Naive B cell (primary cell): ENCODE results near the gene PAK1IP1. TPM values are rescaled to one million over a fixed set of nuclear protein-coding genes. Genes with fewer than 3 reads are reported as not detected.
"Not testable (repeated sequence)": the region's sequence is repeated elsewhere in the genome, so short reads cannot be mapped to it uniquely, and the experiment has no call there.

Experiments used
- ATAC-seq, 2 donors: fragments of 150-1000 bp; cut with Tn5 transposase; 2 replicates each; pipeline ENCODE4 v1.10.0; 2021; ENCODE audit warnings: low read depth in 2 of 2, mild to moderate bottlenecking in 2 of 2, moderate library complexity in 2 of 2
- DNase-seq: peaks from one replicate; pipeline ENCODE4 v3.0.0; 2022
- H3K27ac Mint-ChIP-seq, 6 donors: one replicate each; pipeline ENCODE4 v1.8.0; 2020 to 2022; ENCODE audit warnings: mild to moderate bottlenecking in 6 of 6, mixed read lengths in 6 of 6, moderate library complexity in 5 of 6, inconsistent platforms in 2 of 6
- H3K27me3 Mint-ChIP-seq, 3 donors: one replicate each; pipeline ENCODE4 v1.8.0; 2021 to 2022; ENCODE audit warnings: mixed read lengths in 3 of 3, mild to moderate bottlenecking in 1 of 3
- H3K36me3 Mint-ChIP-seq, 2 donors: one replicate each; pipeline ENCODE4 v1.8.0; 2020 to 2022; ENCODE audit warnings: mixed read lengths in 2 of 2, inconsistent platforms in 1 of 2, mild to moderate bottlenecking in 1 of 2
- H3K4me1 Mint-ChIP-seq, 3 donors: one replicate each; pipeline ENCODE4 v1.8.0; 2020 to 2022; ENCODE audit warnings: mixed read lengths in 3 of 3, inconsistent platforms in 1 of 3, mild to moderate bottlenecking in 1 of 3, moderate library complexity in 1 of 3
- H3K4me3 Mint-ChIP-seq, 8 donors: one replicate each; pipeline ENCODE4 v1.8.0; 2020 to 2022; ENCODE audit warnings: mild to moderate bottlenecking in 8 of 8, mixed read lengths in 8 of 8, moderate library complexity in 8 of 8, inconsistent platforms in 2 of 8
- H3K9me3 Mint-ChIP-seq, 7 donors: one replicate each; pipeline ENCODE4 v1.8.0; 2020 to 2022; ENCODE audit warnings: mixed read lengths in 7 of 7, mild to moderate bottlenecking in 5 of 7, inconsistent platforms in 2 of 7, moderate library complexity in 1 of 7
- polyA plus RNA-seq, 6 donors: library from polyadenylated mRNA; unstranded; fragments of 300-500 nt; fragmentation: Illumina TruSeq; gene quantifications; one replicate each; pipeline ENCODE4 v1.2.3, GENCODE V29; 2021; ENCODE audit warnings: low read depth in 6 of 6

Gene PAK1IP1, protein sequence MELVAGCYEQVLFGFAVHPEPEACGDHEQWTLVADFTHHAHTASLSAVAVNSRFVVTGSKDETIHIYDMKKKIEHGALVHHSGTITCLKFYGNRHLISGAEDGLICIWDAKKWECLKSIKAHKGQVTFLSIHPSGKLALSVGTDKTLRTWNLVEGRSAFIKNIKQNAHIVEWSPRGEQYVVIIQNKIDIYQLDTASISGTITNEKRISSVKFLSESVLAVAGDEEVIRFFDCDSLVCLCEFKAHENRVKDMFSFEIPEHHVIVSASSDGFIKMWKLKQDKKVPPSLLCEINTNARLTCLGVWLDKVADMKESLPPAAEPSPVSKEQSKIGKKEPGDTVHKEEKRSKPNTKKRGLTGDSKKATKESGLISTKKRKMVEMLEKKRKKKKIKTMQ
- polyA plus RNA-seq: 10 to 100 TPM; 10.5 to 16.2 (median 12.7) TPM

DNA sequence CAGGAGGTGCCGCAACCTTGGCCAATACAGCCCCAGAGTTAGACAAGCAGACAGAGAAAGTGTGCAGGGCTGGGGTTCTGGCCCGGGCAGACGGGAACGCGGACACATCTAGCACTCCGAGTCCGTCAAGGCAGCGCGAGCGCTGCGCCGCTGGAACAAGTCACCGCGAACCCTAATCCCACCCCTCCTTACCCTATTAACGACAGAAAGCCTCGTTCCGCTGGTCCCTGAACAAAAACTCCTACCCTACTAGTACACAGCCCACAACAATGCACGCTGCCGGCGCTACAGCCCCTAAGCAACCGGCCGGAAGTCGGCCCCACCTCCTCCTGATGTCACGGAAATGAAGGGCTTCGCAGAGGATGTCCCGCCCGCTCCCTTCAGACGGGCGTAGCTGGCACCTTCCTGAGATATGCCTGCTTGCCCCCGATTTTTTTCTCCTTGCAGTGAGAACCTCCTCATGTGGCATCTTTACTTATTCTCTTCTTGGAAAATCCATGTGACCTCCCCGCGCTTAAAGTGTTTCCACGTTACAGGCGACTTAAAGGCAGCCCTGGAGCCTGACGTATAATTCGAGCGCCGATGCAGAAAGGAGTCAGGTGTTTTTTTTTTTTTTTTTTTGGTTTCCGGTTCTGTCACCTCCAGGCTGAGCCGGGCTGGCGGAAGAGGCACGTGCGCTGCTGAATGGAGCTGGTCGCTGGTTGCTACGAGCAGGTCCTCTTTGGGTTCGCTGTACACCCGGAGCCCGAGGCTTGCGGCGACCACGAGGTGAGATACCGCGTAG is at the start of gene PAK1IP1, which contains the start of gene C6orf52:
PAK1IP1 (plus strand) TSS at position 671 of the 784 bp plus-strand sequence; CDS start at position 685, 14 bp downstream.
C6orf52 (minus strand) TSS at position 315 of the 784 bp plus-strand sequence. CDS start 7,066 bp downstream, outside the sequence.
- H3K36me3 Mint-ChIP-seq: peaks cover 0 to 11% of the 10 kb centered on the region in 2 donors
- no peaks in the 10 kb centered on the region for H3K27me3 Mint-ChIP-seq
- H3K27ac Mint-ChIP-seq: peak within 1 kb of the TSS; percentile 100
- DNase-seq (peak; percentile 96), ATAC-seq (peak; percentile 90 to 91)
- peaks cover 28 to 52% (median 31%) of the 10 kb centered on the region in 3 donors for H3K4me1 Mint-ChIP-seq
- H3K4me3 Mint-ChIP-seq: peak within 1 kb of the TSS; percentile 88 to 100 (median 97)
- peaks cover 0 to 4% (median 0%) of the 10 kb centered on the region in 7 donors for H3K9me3 Mint-ChIP-seq

DNA sequence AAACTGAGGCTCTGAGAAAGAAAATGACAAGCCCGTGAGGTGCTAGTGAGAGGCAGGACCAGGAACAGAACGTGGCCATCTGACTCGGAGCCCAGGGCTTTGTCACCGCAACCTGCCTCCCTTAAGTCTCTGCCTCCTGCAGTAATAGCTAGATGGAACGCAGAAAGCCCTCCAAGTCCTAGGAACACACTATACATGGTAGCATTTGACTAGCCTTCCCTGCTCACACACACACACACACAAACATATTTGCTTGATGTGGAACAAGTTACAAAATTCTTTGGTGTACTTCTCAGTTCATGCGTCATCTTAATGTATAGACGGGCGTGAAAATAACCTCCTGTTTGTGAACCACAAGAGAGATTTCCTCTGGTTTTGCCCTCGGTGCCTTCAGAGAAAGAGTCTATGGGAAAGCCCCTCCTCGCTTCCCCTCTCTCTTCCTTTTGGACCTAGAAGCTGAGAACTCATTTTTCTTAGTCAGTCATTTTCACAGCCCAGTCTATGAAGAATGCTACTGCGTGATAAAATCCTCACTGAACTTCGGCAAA is 39.2 kb upstream of the PAK1IP1 start:
- Mint-ChIP-seq H3K27me3 (peaks cover 12 to 45% (median 25%) of the 10 kb centered on the region in 3 donors), H3K9me3 (peaks cover 0 to 3% (median 0%) of the 10 kb centered on the region in 7 donors), H3K36me3 (no peaks in the 10 kb centered on the region), H3K4me3 (peak overlapping the region in 1 of 8 donors; percentile 16), H3K27ac (no peak overlapping the region), H3K4me1 (peaks cover 5 to 15% (median 14%) of the 10 kb centered on the region in 3 donors)
- ATAC-seq (peak; percentile 35 to 60), DNase-seq (no peak)

DNA sequence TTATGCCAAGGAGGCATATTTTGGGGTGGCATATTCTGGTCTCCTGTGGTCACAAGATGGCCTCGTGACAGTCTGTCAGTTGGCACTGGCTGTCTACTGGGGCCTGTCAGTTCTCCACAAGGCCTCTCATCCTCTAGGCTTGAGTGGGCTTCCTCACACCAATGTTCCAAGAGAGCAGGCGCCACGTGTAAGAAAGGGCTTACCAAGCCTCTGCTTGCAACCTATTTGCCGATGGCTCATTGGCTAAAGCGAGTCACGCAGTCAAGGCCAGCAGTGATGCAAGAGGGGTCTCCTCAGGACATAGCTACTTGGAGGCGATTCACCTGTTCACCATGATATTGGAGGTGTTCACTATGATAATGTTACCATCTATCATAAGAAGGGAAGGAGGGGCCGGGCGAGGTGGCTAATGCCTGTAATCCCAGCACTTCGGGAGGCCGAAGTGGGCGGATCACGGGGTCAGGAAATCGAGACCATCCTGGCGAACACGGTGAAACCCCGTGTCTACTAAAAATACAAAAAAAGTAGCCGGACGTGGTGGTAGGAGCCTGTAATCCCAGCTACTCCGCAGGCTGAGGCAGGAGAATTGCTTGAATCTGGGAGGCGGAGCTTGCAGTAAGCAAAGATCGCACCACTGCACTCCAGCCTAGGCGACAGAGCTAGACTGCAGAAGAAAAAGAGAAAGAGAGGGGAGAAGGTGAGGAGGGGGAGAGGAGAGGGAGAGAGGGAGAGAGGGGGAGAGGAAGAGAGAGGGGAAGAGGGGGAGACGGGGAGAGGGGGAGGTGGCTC is 35.7 kb upstream of the PAK1IP1 start:
- no peaks in the 10 kb centered on the region for H3K36me3 Mint-ChIP-seq
- DNase-seq (no peak), ATAC-seq (no peak)
- no peak overlapping the region for H3K27ac Mint-ChIP-seq
- peaks cover 12 to 28% (median 19%) of the 10 kb centered on the region in 3 donors for H3K27me3 Mint-ChIP-seq
- H3K4me1 Mint-ChIP-seq: peaks cover 5 to 15% (median 14%) of the 10 kb centered on the region in 3 donors
- peaks cover 0 to 3% (median 0%) of the 10 kb centered on the region in 7 donors for H3K9me3 Mint-ChIP-seq
- peak overlapping the region in 6 of 8 donors; percentile 6 to 85 (median 58) for H3K4me3 Mint-ChIP-seq

DNA sequence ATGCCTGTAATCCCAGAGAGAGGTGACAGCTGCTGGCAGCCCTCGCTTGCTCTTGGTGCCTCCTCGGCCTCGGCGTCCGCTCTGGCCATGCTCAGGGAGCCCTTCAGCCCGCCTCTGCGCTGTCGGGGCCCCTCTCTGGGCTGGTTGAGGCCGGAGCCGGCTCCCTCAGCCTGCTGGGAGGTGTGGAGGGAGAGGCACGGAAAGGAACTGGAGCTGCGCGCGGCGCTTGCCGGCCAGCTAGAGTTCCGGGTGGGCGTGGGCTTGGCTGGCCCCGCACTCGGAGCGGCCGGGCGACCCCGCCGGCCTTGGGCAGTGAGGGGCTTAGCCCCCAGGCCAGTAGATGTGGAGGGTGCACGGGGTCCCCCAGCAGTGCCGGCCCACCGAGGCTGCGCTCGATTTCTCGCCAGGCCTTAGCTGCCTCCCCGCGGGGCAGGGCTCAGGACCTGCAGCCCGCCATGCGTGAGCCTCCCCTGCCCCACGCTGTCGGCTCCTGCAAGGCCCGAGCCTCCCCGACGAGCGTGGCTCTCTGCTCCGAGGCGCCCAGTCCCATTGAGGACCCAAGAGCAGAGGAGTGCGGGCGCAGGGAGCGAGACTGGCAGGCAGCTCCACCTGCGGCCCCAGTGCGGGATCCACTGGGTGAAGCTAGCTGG is 34.9 kb upstream of the PAK1IP1 start:
- DNase-seq (no peak), ATAC-seq (no peak)
- H3K4me3 Mint-ChIP-seq: peak overlapping the region in 7 of 8 donors; percentile 29 to 85 (median 53)
- H3K9me3 Mint-ChIP-seq: peaks cover 0 to 7% (median 1%) of the 10 kb centered on the region in 7 donors
- no peaks in the 10 kb centered on the region for H3K36me3 Mint-ChIP-seq
- H3K27ac Mint-ChIP-seq: no peak overlapping the region
- peaks cover 5 to 15% (median 14%) of the 10 kb centered on the region in 3 donors for H3K4me1 Mint-ChIP-seq
- peaks cover 11 to 27% (median 22%) of the 10 kb centered on the region in 3 donors for H3K27me3 Mint-ChIP-seq

DNA sequence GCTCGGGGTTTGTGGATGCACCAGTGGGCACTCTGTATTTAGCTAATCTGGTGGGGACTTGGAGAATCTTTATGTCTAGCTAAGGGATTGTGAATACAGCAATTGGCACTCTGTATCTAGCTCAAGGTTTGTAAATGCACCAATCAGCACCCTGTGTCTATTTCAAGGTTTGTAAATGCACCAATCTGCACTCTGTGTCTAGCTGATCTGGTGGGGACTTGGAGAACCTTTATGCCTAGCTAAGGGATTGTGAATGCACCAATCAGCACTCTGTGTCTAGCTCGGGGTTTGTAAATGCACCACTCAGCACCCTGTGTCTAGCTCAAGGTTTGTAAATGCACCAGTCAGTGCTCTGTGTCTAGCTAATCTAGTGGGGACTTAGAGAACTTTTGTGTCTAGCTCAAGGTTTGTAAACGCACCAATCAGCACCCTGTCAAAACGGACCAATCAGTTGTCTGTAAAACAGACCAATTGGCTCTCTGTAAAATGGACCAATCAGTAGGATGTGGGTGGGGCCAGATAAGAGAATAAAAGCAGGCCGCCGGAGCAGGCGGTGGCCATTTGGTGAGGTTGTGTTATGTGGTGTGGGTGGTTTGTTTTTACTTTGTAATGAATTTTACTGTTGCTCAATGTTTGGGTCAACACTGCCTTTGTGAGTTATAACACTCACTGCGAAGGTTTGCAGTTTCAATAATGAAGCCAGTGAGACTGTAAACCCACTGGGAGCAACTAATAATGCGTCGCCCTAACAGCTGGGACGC is 34.2 kb upstream of the PAK1IP1 start:
- H3K4me1 Mint-ChIP-seq, H3K27ac Mint-ChIP-seq, ATAC-seq, H3K9me3 Mint-ChIP-seq, DNase-seq, H3K36me3 Mint-ChIP-seq: not testable (repeated sequence)
- Mint-ChIP-seq H3K4me3 (peak overlapping the region in 3 of 8 donors; percentile 20 to 50 (median 21)), H3K27me3 (peaks cover 3 to 22% (median 17%) of the 10 kb centered on the region in 3 donors)

DNA sequence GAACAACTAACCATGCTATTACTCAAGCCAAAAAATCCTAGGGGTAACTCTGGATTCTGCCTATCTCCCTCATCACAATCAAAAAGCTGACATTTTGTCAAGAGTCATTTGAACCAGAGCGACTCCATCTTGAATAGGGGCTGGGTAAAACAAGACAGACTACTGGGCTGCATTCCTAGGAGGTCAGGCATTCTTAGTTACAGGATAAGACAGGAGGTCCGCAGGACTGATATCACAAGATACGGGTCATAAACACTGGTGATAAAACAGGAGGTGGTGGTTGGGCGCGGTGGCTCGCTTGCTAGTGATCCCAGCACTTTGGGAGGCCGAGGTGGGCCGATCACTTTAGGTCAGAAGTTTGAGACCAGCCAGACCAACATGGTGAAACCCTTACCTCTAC is 32.6 kb upstream of the PAK1IP1 start:
- Mint-ChIP-seq H3K27ac (no peak overlapping the region), H3K9me3 (peaks cover 0 to 8% (median 2%) of the 10 kb centered on the region in 7 donors), H3K4me1 (no peaks in the 10 kb centered on the region), H3K36me3 (no peaks in the 10 kb centered on the region), H3K27me3 (peaks cover 10 to 28% (median 15%) of the 10 kb centered on the region in 3 donors), H3K4me3 (no peak overlapping the region)
- DNase-seq (no peak), ATAC-seq (no peak)

DNA sequence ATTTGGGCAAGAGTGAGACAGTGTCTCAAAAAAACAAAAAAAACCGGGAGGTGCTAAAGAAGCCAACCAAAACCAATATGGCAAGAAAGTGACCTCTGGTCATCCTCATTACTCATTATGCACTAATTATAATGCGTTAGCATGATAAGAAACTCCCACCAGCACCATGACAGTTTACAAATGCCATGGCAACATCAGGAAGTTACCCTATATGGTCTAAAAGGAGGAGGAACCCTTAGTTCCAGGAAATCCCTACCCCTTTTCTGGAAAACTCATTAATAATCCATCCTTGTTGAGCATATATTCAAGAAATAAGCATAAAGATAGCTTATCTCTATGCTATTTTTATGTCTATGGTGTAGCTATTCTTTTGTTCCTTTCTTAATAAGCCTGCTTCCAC is 32.0 kb upstream of the PAK1IP1 start:
- no peaks in the 10 kb centered on the region for H3K4me1 Mint-ChIP-seq
- no peak overlapping the region for H3K4me3 Mint-ChIP-seq
- ATAC-seq (no peak), DNase-seq (no peak)
- no peak overlapping the region for H3K27ac Mint-ChIP-seq
- H3K9me3 Mint-ChIP-seq: peaks cover 0 to 10% (median 2%) of the 10 kb centered on the region in 7 donors
- H3K27me3 Mint-ChIP-seq: peaks cover 15 to 32% (median 20%) of the 10 kb centered on the region in 3 donors
- H3K36me3 Mint-ChIP-seq: no peaks in the 10 kb centered on the region

DNA sequence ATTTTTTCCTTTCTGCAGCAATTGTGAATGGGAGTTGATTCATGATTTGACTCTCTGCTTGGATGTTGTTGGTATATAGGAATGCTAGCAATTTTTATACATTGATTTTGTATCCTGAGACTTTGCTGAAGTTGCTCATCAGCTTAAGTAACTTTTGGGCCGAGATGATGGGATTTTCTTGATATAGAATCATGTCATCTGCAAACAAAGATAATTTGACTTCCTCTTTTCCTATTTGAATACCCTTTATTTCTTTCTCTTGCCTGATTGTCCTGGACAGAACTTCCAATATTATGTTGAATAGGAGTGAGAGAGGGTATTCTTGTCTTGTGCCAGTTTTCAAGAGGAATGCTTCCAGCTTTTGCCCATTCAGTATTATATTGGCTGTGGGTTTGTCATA is 29.2 kb upstream of the PAK1IP1 start:
- not testable (repeated sequence) for H3K4me3 Mint-ChIP-seq, H3K4me1 Mint-ChIP-seq, ATAC-seq, H3K27ac Mint-ChIP-seq, DNase-seq, H3K36me3 Mint-ChIP-seq
- peaks cover 0 to 11% (median under 1%) of the 10 kb centered on the region in 7 donors for H3K9me3 Mint-ChIP-seq
- H3K27me3 Mint-ChIP-seq: peaks cover 17 to 39% (median 37%) of the 10 kb centered on the region in 3 donors

DNA sequence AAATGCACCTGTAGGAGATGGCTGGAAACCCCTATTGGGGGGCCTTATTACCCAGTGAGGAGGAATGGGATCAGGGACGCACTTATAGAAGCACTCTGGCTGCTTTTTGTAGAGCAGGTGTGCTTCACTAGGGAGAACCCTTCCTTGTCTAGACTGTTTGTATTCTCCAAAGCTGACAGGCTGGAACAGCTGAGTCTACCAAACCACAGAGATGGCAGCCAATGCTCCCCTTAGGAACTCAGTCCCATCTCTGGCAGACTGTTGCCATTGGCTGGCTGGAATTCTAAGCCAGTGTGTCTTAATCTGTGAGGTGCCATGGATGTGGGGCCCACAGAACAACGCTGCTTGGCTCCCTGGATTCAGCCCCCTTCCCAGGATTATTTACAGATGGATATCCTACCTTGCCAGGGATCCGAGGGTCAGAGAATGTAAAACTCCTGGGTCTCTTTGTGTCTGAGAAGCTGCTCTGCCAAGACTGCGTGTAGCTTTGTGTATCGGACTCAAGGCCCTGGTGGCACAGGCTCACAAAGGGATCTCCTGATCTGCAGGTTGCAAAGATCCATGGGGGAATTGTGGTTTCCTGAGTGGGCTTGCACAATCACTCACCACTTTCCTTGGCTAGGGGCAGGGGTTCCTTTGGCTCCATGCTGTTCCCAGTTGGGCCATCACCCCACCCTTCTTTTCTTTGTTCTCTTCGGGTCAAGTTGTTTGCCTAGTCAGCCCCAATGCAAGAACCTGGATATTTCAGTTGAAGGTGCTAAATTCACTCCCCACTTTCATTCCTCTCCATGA is 26.4 kb upstream of the PAK1IP1 start:
- Mint-ChIP-seq H3K27me3 (peaks cover 17 to 44% (median 38%) of the 10 kb centered on the region in 3 donors), H3K36me3 (no peaks in the 10 kb centered on the region), H3K4me3 (no peak overlapping the region), H3K4me1 (no peaks in the 10 kb centered on the region), H3K27ac (peak overlapping the region in 1 of 6 donors; percentile 49), H3K9me3 (peaks cover 0 to 11% (median 0%) of the 10 kb centered on the region in 7 donors)
- ATAC-seq (no peak), DNase-seq (no peak)

DNA sequence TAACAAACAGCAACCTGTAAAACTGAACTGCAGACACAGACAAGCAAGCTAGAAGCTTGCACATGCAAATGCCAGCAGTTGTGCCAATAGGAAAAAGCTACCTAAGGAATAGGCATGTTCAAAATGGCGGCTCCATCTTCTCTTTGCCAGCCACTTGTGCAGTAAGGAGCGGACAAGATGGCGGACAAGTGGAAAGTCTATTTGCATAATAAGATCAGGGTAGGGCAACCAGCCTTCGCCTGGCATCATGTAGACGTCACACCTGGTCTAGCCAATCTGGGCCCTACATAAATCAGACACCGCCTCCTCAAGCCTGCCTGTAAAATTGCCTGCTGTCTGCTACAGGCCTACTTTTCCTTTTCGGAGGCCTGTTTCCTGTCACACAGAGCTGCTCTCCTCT is 18.4 kb upstream of the PAK1IP1 start:
- no peak for DNase-seq
- Mint-ChIP-seq H3K4me1 (peaks cover 0 to 4% (median 0%) of the 10 kb centered on the region in 3 donors), H3K4me3 (no peak overlapping the region), H3K27me3 (peaks cover 10 to 17% (median 16%) of the 10 kb centered on the region in 3 donors), H3K36me3 (peaks cover 0 to 7% of the 10 kb centered on the region in 2 donors), H3K9me3 (peaks cover 0 to 9% (median 2%) of the 10 kb centered on the region in 7 donors), H3K27ac (no peak overlapping the region)
- no peak for ATAC-seq

DNA sequence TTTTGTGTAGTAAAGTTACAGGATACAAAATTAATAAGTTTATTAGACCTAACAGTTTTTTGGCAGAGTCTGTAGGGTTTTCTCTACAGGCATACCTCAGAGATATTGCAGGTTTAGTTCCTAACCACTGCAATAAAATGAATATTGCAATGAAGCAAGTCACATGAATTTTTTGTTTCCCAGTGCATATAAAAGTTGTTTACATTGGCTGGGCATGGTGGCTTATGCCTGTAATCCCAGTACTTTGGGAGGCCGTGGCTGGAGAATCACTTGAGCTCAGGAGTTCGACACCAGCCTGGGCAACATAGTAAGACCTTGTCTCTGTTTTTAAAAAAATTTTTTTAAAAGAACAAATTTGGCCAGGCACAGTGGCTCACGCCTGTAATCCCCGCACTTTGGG is 16.3 kb upstream of the PAK1IP1 start:
- ATAC-seq (no peak), DNase-seq (no peak)
- Mint-ChIP-seq H3K27me3 (peaks cover 10 to 17% (median 11%) of the 10 kb centered on the region in 3 donors), H3K4me1 (peaks cover 0 to 4% (median 0%) of the 10 kb centered on the region in 3 donors), H3K9me3 (peaks cover 0 to 9% (median 2%) of the 10 kb centered on the region in 7 donors), H3K27ac (no peak overlapping the region), H3K36me3 (peaks cover 0 to 7% of the 10 kb centered on the region in 2 donors), H3K4me3 (no peak overlapping the region)
